HepG2 (cell line): ENCODE data around the gene NEURL3. TPM values are rescaled to one million over a fixed set of nuclear protein-coding genes. Genes with fewer than 3 reads are reported as not detected.

Experiments
- ARID3A ChIP-seq: IDR thresholded peaks from 2 replicates; pipeline ENCODE4 v1.6.1; 2012; ENCODE audit warnings: low read depth, low read length, improper control_type of control experiment
- BHLHE40 ChIP-seq: IDR thresholded peaks from 2 replicates; pipeline ENCODE4 v1.6.1; 2011; ENCODE audit warnings: low read length, improper control_type of control experiment
- CBX2 ChIP-seq, 2 experiments: fragments of 200-600 bp in 1 of 2; sonication (generic); formaldehyde crosslinking in 1 of 2; IDR thresholded peaks; 2 replicates each; pipeline versions ENCODE4 v1.7.0 to v1.8.1; 2018 to 2022; ENCODE audit warnings: low read depth in 2 of 2, low read length in 1 of 2, mild to moderate bottlenecking in 1 of 2, missing genetic modification reagents in 1 of 2
- CCDC6 ChIP-seq: sonication (generic); formaldehyde crosslinking; IDR thresholded peaks from 2 replicates; pipeline ENCODE4 v1.8.1; 2022; ENCODE audit warnings: mild to moderate bottlenecking, missing genetic modification reagents, moderate library complexity
- EZH2 ChIP-seq: conservative IDR thresholded peaks from 2 replicates; pipeline ENCODE4 v1.6.1; 2012; ENCODE audit warnings: mild to moderate bottlenecking, low read depth, low read length, moderate library complexity
- FOXK1 ChIP-seq: sonication (generic); formaldehyde crosslinking; IDR thresholded peaks from 2 replicates; pipeline ENCODE4 v1.4.0; 2020; ENCODE audit warnings: low read depth, missing genetic modification reagents, borderline replicate concordance
- HMG20A ChIP-seq: IDR thresholded peaks from 2 replicates; pipeline ENCODE4 v1.6.1; 2016; ENCODE audit warnings: borderline replicate concordance
- HOXD1 ChIP-seq: sonication (generic); formaldehyde crosslinking; IDR thresholded peaks from 2 replicates; pipeline ENCODE4 v1.5.0; 2020; ENCODE audit warnings: missing genetic modification reagents
- KAT7 ChIP-seq: IDR thresholded peaks from 2 replicates; pipeline ENCODE4 v1.6.1; 2018; ENCODE audit warnings: borderline replicate concordance, missing compliant biosample characterization
- MAFF ChIP-seq: IDR thresholded peaks from 2 replicates; pipeline ENCODE4 v1.6.1; 2011; ENCODE audit warnings: low read depth, low read length, improper control_type of control experiment
- MYC ChIP-seq: sonication (generic); formaldehyde crosslinking; IDR thresholded peaks from 2 replicates; pipeline ENCODE4 v1.9.0; 2021; ENCODE audit warnings: missing genetic modification reagents, borderline replicate concordance
- NFYC ChIP-seq: IDR thresholded peaks from 2 replicates; pipeline ENCODE4 v1.6.1; 2016; ENCODE audit warnings: missing genetic modification reagents, missing compliant biosample characterization
- SMAD1 ChIP-seq: sonication (generic); formaldehyde crosslinking; IDR thresholded peaks from 2 replicates; pipeline ENCODE4 v1.4.0; 2020; ENCODE audit warnings: missing genetic modification reagents, low read depth, mild to moderate bottlenecking, borderline replicate concordance
- TGIF2 ChIP-seq: IDR thresholded peaks from 2 replicates; pipeline ENCODE4 v1.6.1; 2016; ENCODE audit warnings: control low read depth, missing compliant biosample characterization
- ZBTB3 ChIP-seq: sonication (generic); formaldehyde crosslinking; IDR thresholded peaks from 2 replicates; pipeline ENCODE4 v1.4.0; 2020; ENCODE audit warnings: low read depth, mild to moderate bottlenecking, moderate library complexity, missing genetic modification reagents, borderline replicate concordance
- ZC3H13 ChIP-seq: sonication (generic); formaldehyde crosslinking; IDR thresholded peaks from 2 replicates; pipeline ENCODE4 v1.8.1; 2023; ENCODE audit warnings: mild to moderate bottlenecking, missing genetic modification reagents, moderate library complexity
- ZNF124 ChIP-seq: sonication (generic); formaldehyde crosslinking; IDR thresholded peaks from 2 replicates; pipeline ENCODE4 v1.4.0; 2020; ENCODE audit warnings: missing genetic modification reagents
- ZNF331 ChIP-seq: sonication (generic); formaldehyde crosslinking; IDR thresholded peaks from 2 replicates; pipeline ENCODE4 v1.4.0; 2020; ENCODE audit warnings: missing genetic modification reagents
- ZNF552 ChIP-seq: sonication (generic); formaldehyde crosslinking; IDR thresholded peaks from 2 replicates; pipeline ENCODE4 v1.9.0; 2022; ENCODE audit warnings: missing genetic modification reagents, mild to moderate bottlenecking, borderline replicate concordance
- ZNF749 ChIP-seq: sonication (generic); formaldehyde crosslinking; IDR thresholded peaks from 2 replicates; pipeline ENCODE4 v1.8.0; 2022; ENCODE audit warnings: mild to moderate bottlenecking, missing genetic modification reagents, moderate library complexity, borderline replicate concordance
- polyA plus RNA-seq, 8 experiments: library from polyadenylated mRNA; depleted of rRNA in 3 of 8; stranded (reverse) in 7 of 8; unstranded in 1 of 8; fragments of >200 nt; fragmentation: Illumina TruSeq in 4 of 8; extraction: Trizol in 4 of 8; gene quantifications; 2 replicates each; pipeline versions ENCODE4 v1.2.1 to v1.2.3, GENCODE V29; 2011 to 2016; ENCODE audit warnings: low read depth in 4 of 8, missing spikeins in 1 of 8, mixed read lengths in 1 of 8; ENCODE audit not compliant: insufficient read depth in 1 of 8
- total RNA-seq, 5 experiments: library from RNA; depleted of rRNA; stranded (reverse); fragments of >200 nt; fragmentation: Illumina TruSeq; extraction: Trizol; gene quantifications; 2 replicates each; pipeline ENCODE4 v1.2.3, GENCODE V29; 2016; ENCODE audit warnings: low read depth in 1 of 5
- TF ChIP-seq, protein P1 (sequence below): sonication (generic); formaldehyde crosslinking; IDR thresholded peaks from 2 replicates; pipeline ENCODE4 v1.5.0; 2020; ENCODE audit warnings: missing genetic modification reagents
- TF ChIP-seq, protein P2 (sequence below): sonication (generic); formaldehyde crosslinking; IDR thresholded peaks from 2 replicates; pipeline ENCODE4 v1.5.0; 2020; ENCODE audit warnings: mild to moderate bottlenecking, missing genetic modification reagents
- TF ChIP-seq, protein P3 (sequence below): sonication (generic); formaldehyde crosslinking; IDR thresholded peaks from 2 replicates; pipeline ENCODE4 v1.8.1; 2023; ENCODE audit warnings: mild to moderate bottlenecking, inconsistent platforms, moderate library complexity, missing genetic modification reagents, borderline replicate concordance

NEURL3 gene
- total and polyA plus RNA-seq, 2 of the 13 experiments (the other 11 are each of a cell fraction or from before 2014, with no cell fraction given), result 0.16 to 1.2 TPM

- TF ChIP-seq ARID3A (no peak), KAT7 (CRISPR knock-in tag) (peak; percentile 82; the same call in 1 of the 2 replicates), FOXK1 (CRISPR knock-in tag) (peak; percentile 64; the same call in 1 of the 2 replicates), SMAD1 (CRISPR knock-in tag) (peak; percentile 99; the same call in 1 of the 2 replicates), ZNF124 (CRISPR knock-in tag) (peak; percentile 92), NFYC (CRISPR knock-in tag) (peak; percentile 50; the same call in 1 of the 2 replicates), HMG20A (peak; percentile 60; the same call in 1 of the 2 replicates), HOXD1 (peak; percentile 83; the same call in 1 of the 2 replicates), MAFF (no peak), BHLHE40 (peak; percentile 92), MYC (CRISPR knock-in tag) (peak; percentile 100), ZBTB3 (CRISPR knock-in tag) (0 out of 2 replicates have a peak, but pooled peaks have one; percentile 43), EZH2 (no peak), ZC3H13 (peak; percentile 92), ZNF331 (CRISPR knock-in tag) (peak; percentile 94), TGIF2 (CRISPR knock-in tag) (peak; percentile 93), CBX2 (IDR thresholded peaks at IDR 0.05; ENCODE audit: low read depth, low read length) (no peak), CBX2 (CRISPR knock-in tag; IDR thresholded peaks at IDR 0.05; ENCODE audit: low read depth) (no peak), ZNF749 (CRISPR knock-in tag) (peak; percentile 77; the same call in 1 of the 2 replicates), CCDC6 (CRISPR knock-in tag) (peak; percentile 99), ZNF552 (CRISPR knock-in tag) (peak; percentile 91)
- TF ChIP-seq, protein P1, sequence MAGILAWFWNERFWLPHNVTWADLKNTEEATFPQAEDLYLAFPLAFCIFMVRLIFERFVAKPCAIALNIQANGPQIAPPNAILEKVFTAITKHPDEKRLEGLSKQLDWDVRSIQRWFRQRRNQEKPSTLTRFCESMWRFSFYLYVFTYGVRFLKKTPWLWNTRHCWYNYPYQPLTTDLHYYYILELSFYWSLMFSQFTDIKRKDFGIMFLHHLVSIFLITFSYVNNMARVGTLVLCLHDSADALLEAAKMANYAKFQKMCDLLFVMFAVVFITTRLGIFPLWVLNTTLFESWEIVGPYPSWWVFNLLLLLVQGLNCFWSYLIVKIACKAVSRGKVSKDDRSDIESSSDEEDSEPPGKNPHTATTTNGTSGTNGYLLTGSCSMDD, result peak; percentile 90; the same call in 1 of the 2 replicates
- TF ChIP-seq, protein P2, sequence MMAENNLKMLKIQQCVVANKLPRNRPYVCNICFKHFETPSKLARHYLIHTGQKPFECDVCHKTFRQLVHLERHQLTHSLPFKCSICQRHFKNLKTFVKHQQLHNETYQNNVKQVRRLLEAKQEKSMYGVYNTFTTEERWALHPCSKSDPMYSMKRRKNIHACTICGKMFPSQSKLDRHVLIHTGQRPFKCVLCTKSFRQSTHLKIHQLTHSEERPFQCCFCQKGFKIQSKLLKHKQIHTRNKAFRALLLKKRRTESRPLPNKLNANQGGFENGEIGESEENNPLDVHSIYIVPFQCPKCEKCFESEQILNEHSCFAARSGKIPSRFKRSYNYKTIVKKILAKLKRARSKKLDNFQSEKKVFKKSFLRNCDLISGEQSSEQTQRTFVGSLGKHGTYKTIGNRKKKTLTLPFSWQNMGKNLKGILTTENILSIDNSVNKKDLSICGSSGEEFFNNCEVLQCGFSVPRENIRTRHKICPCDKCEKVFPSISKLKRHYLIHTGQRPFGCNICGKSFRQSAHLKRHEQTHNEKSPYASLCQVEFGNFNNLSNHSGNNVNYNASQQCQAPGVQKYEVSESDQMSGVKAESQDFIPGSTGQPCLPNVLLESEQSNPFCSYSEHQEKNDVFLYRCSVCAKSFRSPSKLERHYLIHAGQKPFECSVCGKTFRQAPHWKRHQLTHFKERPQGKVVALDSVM (CRISPR knock-in tag), result peak; percentile 83
- TF ChIP-seq, protein P3, sequence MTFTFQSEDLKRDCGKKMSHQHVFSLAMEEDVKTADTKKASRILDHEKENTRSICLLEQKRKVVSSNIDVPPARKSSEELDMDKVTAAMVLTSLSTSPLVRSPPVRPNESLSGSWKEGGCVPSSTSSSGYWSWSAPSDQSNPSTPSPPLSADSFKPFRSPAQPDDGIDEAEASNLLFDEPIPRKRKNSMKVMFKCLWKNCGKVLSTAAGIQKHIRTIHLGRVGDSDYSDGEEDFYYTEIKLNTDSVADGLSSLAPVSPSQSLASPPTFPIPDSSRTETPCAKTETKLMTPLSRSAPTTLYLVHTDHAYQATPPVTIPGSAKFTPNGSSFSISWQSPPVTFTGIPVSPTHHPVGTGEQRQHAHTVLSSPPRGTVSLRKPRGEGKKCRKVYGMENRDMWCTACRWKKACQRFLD (CRISPR knock-in tag), result peak; percentile 36; the same call in 1 of the 2 replicates
Measured at GRCh38 chr2:96549967-96550786, 45.0 kb upstream of the NEURL3 start (continued).
